Measurements from ENCODE around the gene SPRTN. TPM values are rescaled to one million over a fixed set of nuclear protein-coding genes. Genes with fewer than 3 reads are reported as not detected.

Gene SPRTN
- total RNA-seq, 3 donors from 2014 or later: 13.8 to 23.6 (median 15.2) TPM

DNA sequence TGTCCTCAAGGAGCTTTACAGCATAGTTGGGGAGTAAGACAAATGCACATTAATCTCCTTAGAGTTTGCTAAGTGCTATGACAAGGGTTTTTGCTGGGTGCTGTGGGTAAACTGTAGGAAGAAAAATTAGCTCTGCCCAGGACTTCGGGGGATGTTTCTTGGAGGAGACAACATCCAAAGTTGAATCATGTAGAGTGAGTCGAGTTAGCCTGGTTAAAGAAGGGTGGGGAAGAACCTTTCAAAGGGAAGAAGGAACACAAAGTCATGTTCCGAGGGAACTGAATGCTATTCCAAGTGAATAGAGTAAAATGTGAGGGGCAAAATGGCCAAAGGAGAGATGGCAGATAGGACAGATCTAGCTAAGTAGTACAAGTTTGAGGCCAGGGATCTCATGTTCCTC, 17.1 kb downstream of the SPRTN start:
- Histone ChIP-seq H3K4me1 (no peaks in the 10 kb centered on the region), H3K4me3 (no peak overlapping the region), H3K36me3 (no peaks in the 10 kb centered on the region), H3K27ac (no peak overlapping the region), H3K9me3 (no peaks in the 10 kb centered on the region), H3K27me3 (no peaks in the 10 kb centered on the region)
- no peak for DNase-seq (ENCODE audit: low spot score in 2 of 2)
- TF ChIP-seq, protein P1, sequence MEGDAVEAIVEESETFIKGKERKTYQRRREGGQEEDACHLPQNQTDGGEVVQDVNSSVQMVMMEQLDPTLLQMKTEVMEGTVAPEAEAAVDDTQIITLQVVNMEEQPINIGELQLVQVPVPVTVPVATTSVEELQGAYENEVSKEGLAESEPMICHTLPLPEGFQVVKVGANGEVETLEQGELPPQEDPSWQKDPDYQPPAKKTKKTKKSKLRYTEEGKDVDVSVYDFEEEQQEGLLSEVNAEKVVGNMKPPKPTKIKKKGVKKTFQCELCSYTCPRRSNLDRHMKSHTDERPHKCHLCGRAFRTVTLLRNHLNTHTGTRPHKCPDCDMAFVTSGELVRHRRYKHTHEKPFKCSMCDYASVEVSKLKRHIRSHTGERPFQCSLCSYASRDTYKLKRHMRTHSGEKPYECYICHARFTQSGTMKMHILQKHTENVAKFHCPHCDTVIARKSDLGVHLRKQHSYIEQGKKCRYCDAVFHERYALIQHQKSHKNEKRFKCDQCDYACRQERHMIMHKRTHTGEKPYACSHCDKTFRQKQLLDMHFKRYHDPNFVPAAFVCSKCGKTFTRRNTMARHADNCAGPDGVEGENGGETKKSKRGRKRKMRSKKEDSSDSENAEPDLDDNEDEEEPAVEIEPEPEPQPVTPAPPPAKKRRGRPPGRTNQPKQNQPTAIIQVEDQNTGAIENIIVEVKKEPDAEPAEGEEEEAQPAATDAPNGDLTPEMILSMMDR (IDR thresholded peaks at IDR 0.05): no peak
- TF ChIP-seq POLR2A (IDR thresholded peaks at IDR 0.05) (no peak), POLR2AphosphoS5 (IDR thresholded peaks at IDR 0.05) (no peak)
- intact Hi-C loops (cut with DNase I; ENCODE audit: low total_unique reads): loop anchor here (10.0 kb wide), 1 partner anchor 240 kb away; no protein-coding TSS in a partner anchor

DNA sequence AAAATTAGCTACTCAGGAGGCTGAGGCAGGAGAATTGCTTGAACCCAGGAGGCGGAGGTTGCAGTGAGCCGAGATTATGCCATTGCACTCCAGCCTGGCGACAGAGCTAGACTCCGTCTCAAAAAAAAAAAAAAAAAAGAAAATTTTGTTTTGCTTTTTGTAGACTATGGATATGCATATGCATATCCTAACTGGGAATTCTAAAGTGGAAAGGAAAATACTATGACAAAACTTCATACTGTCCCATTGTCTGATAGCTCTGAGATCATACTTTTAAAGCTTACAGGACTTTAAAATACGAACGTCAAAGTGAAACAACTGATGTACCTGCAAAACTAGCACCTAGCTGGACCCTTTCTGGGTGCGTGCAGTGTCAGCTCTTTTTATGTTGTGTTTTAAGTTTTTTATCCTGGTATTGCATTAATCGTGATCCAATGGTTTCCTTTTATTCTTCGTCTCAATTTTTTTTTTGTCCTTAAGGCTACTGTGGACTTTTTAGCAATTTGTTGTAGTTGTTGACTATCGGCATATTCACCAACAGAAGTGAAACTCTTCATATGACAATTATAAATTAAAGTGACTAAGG, 19.2 kb downstream of the SPRTN start:
- no peaks in the 10 kb centered on the region for H3K4me1 ChIP-seq
- intact Hi-C loops (cut with DNase I; ENCODE audit: low total_unique reads): loop anchor here (10.0 kb wide), 1 partner anchor 238 kb away; no protein-coding TSS in a partner anchor
- no peak for DNase-seq (ENCODE audit: low spot score in 2 of 2)
- H3K27ac ChIP-seq: no peak overlapping the region
- no peaks in the 10 kb centered on the region for H3K36me3 ChIP-seq
- TF ChIP-seq POLR2A (IDR thresholded peaks at IDR 0.05): no peak
- TF ChIP-seq POLR2AphosphoS5 (IDR thresholded peaks at IDR 0.05): no peak
- TF ChIP-seq, protein P1 (IDR thresholded peaks at IDR 0.05): no peak
- no peaks in the 10 kb centered on the region for H3K27me3 ChIP-seq
- no peak overlapping the region for H3K4me3 ChIP-seq
- no peaks in the 10 kb centered on the region for H3K9me3 ChIP-seq

DNA sequence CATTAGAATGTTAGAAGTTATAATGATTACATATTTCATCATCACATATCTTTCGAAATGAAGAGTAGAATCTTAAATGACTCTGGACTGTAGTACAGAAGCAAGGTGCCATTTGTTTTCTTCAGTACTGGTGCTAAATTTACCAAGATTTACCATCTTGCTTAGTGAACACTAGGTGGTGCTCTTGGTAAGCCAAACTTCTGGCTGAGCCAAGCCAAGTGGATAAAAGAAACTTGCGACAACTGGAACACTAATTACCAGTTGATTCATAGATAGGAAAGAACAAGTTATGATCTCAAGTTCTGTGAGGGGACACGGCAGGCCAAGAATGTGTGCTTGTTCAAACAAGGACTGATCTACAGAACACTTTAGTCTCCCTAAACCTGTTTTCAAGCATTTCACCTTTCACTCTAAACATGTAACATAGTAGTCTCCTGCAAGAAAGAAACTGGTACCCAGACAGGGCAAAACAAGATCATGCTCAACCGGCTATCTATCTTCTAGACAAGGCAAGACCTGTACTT, 19.8 kb downstream of the SPRTN start:
- H3K36me3 ChIP-seq: no peaks in the 10 kb centered on the region
- H3K27ac ChIP-seq: peak overlapping the region in 1 of 2 donors; percentile 56
- intact Hi-C loops (cut with DNase I; ENCODE audit: low total_unique reads): loop anchor here (10.0 kb wide), 1 partner anchor 237 kb away; no protein-coding TSS in a partner anchor
- no peaks in the 10 kb centered on the region for H3K9me3 ChIP-seq
- H3K27me3 ChIP-seq: no peaks in the 10 kb centered on the region
- TF ChIP-seq POLR2A (IDR thresholded peaks at IDR 0.05): no peak
- TF ChIP-seq, protein P1 (IDR thresholded peaks at IDR 0.05): peak; percentile 53 to 85 (median 74)
- peak in 2 of 3 donors; percentile 18 to 19 for TF ChIP-seq POLR2AphosphoS5 (IDR thresholded peaks at IDR 0.05)
- no peak overlapping the region for H3K4me3 ChIP-seq
- no peaks in the 10 kb centered on the region for H3K4me1 ChIP-seq
- DNase-seq (ENCODE audit: low spot score in 2 of 2): no peak

DNA sequence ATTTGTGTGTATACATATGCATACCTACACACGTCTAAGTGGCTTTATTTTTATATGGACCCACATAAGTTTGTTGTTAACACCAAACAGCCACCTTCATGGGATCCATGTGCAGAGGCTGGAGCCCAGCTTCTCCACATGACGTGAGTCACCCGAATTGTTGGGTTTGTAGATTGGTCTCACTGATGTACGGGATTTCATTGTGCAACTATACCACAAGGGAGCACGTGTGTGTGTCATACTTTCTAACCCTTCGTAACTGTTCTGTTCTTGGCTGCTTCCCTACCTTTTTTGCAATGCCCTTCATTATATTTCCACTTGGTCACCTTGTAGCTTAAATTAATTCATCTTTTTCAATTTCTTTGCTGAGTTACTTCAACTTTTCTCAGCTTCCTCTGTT, 21.0 kb downstream of the SPRTN start:
- no peak overlapping the region for H3K27ac ChIP-seq
- TF ChIP-seq, protein P1 (IDR thresholded peaks at IDR 0.05): no peak
- TF ChIP-seq POLR2A (IDR thresholded peaks at IDR 0.05) (no peak), POLR2AphosphoS5 (IDR thresholded peaks at IDR 0.05) (peak in 1 of 3 donors; percentile 32)
- intact Hi-C loops (cut with DNase I; ENCODE audit: low total_unique reads): loop anchor here (10.0 kb wide), 1 partner anchor 236 kb away; no protein-coding TSS in a partner anchor
- H3K9me3 ChIP-seq: no peaks in the 10 kb centered on the region
- no peaks in the 10 kb centered on the region for H3K36me3 ChIP-seq
- no peak overlapping the region for H3K4me3 ChIP-seq
- DNase-seq (ENCODE audit: low spot score in 2 of 2): no peak
- no peaks in the 10 kb centered on the region for H3K4me1 ChIP-seq
- H3K27me3 ChIP-seq: no peaks in the 10 kb centered on the region

DNA sequence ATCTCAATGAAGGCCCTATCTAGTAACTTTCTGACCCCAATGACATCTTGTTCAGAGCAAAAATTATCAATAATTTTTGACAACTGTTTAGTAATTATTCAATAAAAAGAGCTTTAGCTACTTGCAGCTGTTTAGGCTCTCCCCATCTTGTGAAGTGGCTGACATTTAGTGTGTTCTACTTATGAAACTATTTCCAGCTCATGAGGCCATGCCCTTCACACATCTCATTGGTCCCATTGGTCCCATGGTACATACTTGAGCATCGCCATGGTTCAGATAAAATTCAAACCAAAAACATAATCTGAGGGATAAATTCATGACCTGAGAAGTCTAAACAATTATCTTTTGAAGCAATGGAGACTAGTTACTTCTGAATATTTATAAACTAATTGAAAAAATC, 24.2 kb downstream of the SPRTN start:
- no peak for DNase-seq (ENCODE audit: low spot score in 2 of 2)
- Histone ChIP-seq H3K4me1 (no peaks in the 10 kb centered on the region), H3K27me3 (no peaks in the 10 kb centered on the region), H3K36me3 (no peaks in the 10 kb centered on the region), H3K27ac (no peak overlapping the region), H3K9me3 (no peaks in the 10 kb centered on the region), H3K4me3 (no peak overlapping the region)
- TF ChIP-seq, protein P1 (IDR thresholded peaks at IDR 0.05): no peak
- no peak for TF ChIP-seq POLR2AphosphoS5 (IDR thresholded peaks at IDR 0.05)
- TF ChIP-seq POLR2A (IDR thresholded peaks at IDR 0.05): no peak
- intact Hi-C loops (cut with DNase I; ENCODE audit: low total_unique reads): no loop called here

Measured in breast epithelium (tissue), 4 donors.